K562 (cell line): ENCODE data around the gene GBA2. TPM values are rescaled to one million over a fixed set of nuclear protein-coding genes. Genes with fewer than 3 reads are reported as not detected.

Source experiments
- ATAC-seq: fragments of 200-7000 bp; cut with Tn5 transposase; 3 replicates; pipeline ENCODE4 v1.9.1; 2020; ENCODE audit warnings: moderate library complexity
- BruUV-seq: library from RNA; stranded (reverse); fragments of 400-500 nt; replicated peaks from 2 replicates; lab custom pipeline; 2021; lab: Mats Ljungman, UMichigan
- CTCF ChIA-PET: fragments of 300-600 bp; formaldehyde crosslinking; extraction: SDS; loops from one replicate; lab custom pipeline; 2021; ENCODE audit warnings: low intra/inter-chr PET ratio; lab: Yijun Ruan, JAX
- POLR2A ChIA-PET: fragments of 300-600, 350-650 bp; sonication (Branson Sonifier 250); formaldehyde crosslinking; extraction: SDS; loops from one replicate; lab custom pipeline; 2021; ENCODE audit warnings: antibody characterized with exemption, inconsistent platforms; lab: Yijun Ruan, JAX
- DNase-seq, 4 experiments: peaks; one replicate each; pipeline versions ENCODE4 v3.0.0 to v3.0.0-alpha.2; 2011 to 2018; ENCODE audit warnings: low spot score in 3 of 4, mixed read lengths in 3 of 4; ENCODE audit errors: extremely low read depth in 1 of 4
- FAIRE-seq: peaks from 2 replicates; lab custom pipeline; 2011; peaks lifted over from hg19 to GRCh38; lab: Jason Lieb, UNC
- H2AFZ ChIP-seq: 2 replicates; pipeline ENCODE4 v1.6.0; 2011; ENCODE audit warnings: low read depth, low read length, control low read depth, inconsistent platforms
- H3K27ac ChIP-seq: fragments of 200-600 bp; 3 replicates; pipeline ENCODE4 v1.8.0; 2011; ENCODE audit warnings: low read depth, mild to moderate bottlenecking, control low read depth, inconsistent platforms, low read length, moderate library complexity, mixed read lengths; ENCODE audit errors: extremely low read depth
- H3K27me3 ChIP-seq, 2 experiments: fragments of 300-600 bp in 1 of 2; 2 replicates in 1 of 2; 3 replicates in 1 of 2; pipeline versions ENCODE4 v1.6.0 to v1.8.0; 2011; ENCODE audit warnings: inconsistent platforms in 2 of 2, low read length in 2 of 2, mild to moderate bottlenecking in 1 of 2, mixed read lengths in 1 of 2, moderate library complexity in 1 of 2; ENCODE audit not compliant: control insufficient read depth in 2 of 2, insufficient read depth in 2 of 2
- H3K36me3 ChIP-seq: fragments of 300-600 bp; 3 replicates; pipeline ENCODE4 v1.8.0; 2011; ENCODE audit warnings: mild to moderate bottlenecking, low read length, inconsistent platforms; ENCODE audit not compliant: control insufficient read depth, insufficient read depth
- H3K4me1 ChIP-seq, 2 experiments: fragments of 200-600 bp in 1 of 2; replicated peaks in 1 of 2; 2 replicates in 1 of 2; 3 replicates in 1 of 2; pipeline versions ENCODE4 v1.5.1 to v1.8.0; 2011; ENCODE audit warnings: inconsistent platforms in 2 of 2, low read length in 2 of 2, mild to moderate bottlenecking in 1 of 2, mixed read lengths in 1 of 2, moderate library complexity in 1 of 2; ENCODE audit not compliant: control insufficient read depth in 2 of 2, insufficient read depth in 2 of 2
- H3K4me2 ChIP-seq: 2 replicates; pipeline ENCODE4 v1.6.1; 2011; ENCODE audit warnings: low read length, control low read depth, inconsistent platforms, mixed read lengths; ENCODE audit not compliant: insufficient read depth
- H3K4me3 ChIP-seq: fragments of 200-600 bp; sonication (generic), shearing (Covaris generic); 2 replicates; pipeline ENCODE4 v1.5.1; 2016; ENCODE audit warnings: control low read depth, inconsistent platforms
- H3K79me2 ChIP-seq: fragments of 200-600 bp; 3 replicates; pipeline ENCODE4 v1.8.0; 2011; ENCODE audit warnings: low read length, inconsistent platforms; ENCODE audit not compliant: control insufficient read depth, insufficient read depth
- H3K9ac ChIP-seq, 2 experiments: 2 replicates each; pipeline versions ENCODE4 v1.6.0 to v1.6.1; 2011; ENCODE audit warnings: low read depth in 2 of 2, low read length in 2 of 2, control low read depth in 1 of 2, inconsistent platforms in 1 of 2, mild to moderate bottlenecking in 1 of 2, mixed read lengths in 1 of 2; ENCODE audit not compliant: insufficient read depth in 1 of 2
- H3K9me1 ChIP-seq: one replicate; pipeline ENCODE4 v1.6.0; 2011; ENCODE audit warnings: inconsistent platforms, mild to moderate bottlenecking, low read length, moderate library complexity; ENCODE audit not compliant: control insufficient read depth, insufficient read depth
- H3K9me3 ChIP-seq: replicated peaks from 2 replicates; pipeline ENCODE4 v1.5.1; 2011; ENCODE audit warnings: low read depth, low read length, inconsistent platforms; ENCODE audit not compliant: control insufficient read depth, insufficient read depth
- H4K20me1 ChIP-seq: replicated peaks from 2 replicates; pipeline ENCODE4 v1.6.1; 2011; ENCODE audit warnings: low read length, inconsistent platforms, mixed read lengths; ENCODE audit not compliant: control insufficient read depth, insufficient read depth
- CEBPG ChIP-seq, 3 experiments: fragments of 200-800 bp in 1 of 3; sonication (Bioruptor generic) in 1 of 3; sonication (generic) in 1 of 3; formaldehyde crosslinking in 1 of 3; IDR thresholded peaks in 2 of 3; conservative IDR thresholded peaks in 1 of 3; 2 replicates each; pipeline versions ENCODE4 v1.6.1 to v1.8.0; 2016 to 2022; ENCODE audit warnings: missing compliant biosample characterization in 2 of 3, missing genetic modification characterization in 2 of 3, mild to moderate bottlenecking in 1 of 3, missing genetic modification reagents in 1 of 3
- CREB1 ChIP-seq, 2 experiments: sonication (generic) in 1 of 2; formaldehyde crosslinking in 1 of 2; IDR thresholded peaks; 2 replicates each; pipeline versions ENCODE4 v1.6.1 to v1.8.0; 2012 to 2022; ENCODE audit warnings: inconsistent platforms in 1 of 2, mild to moderate bottlenecking in 1 of 2, missing genetic modification reagents in 1 of 2, moderate library complexity in 1 of 2
- EP300 ChIP-seq: IDR thresholded peaks from 2 replicates; pipeline ENCODE4 v1.6.1; 2012; ENCODE audit warnings: low read length, improper control_type of control experiment
- ETV5 ChIP-seq: sonication (generic); formaldehyde crosslinking; IDR thresholded peaks from 2 replicates; pipeline ENCODE4 v1.4.0; 2020; ENCODE audit warnings: low read depth, mild to moderate bottlenecking, missing genetic modification reagents
- GATA2 ChIP-seq: sonication (generic); formaldehyde crosslinking; IDR thresholded peaks from 2 replicates; pipeline ENCODE4 v1.4.0; 2020; ENCODE audit warnings: mild to moderate bottlenecking, missing genetic modification reagents
- HLTF ChIP-seq: fragments of 450-650 bp; IDR thresholded peaks from 2 replicates; pipeline ENCODE4 v1.6.1; 2016
- NCOR1 ChIP-seq: fragments of 450-650 bp; IDR thresholded peaks from 2 replicates; pipeline ENCODE4 v1.6.1; 2016; ENCODE audit warnings: mild to moderate bottlenecking, moderate library complexity
- SREBF1 ChIP-seq: fragments of 150-350 bp; IDR thresholded peaks from 2 replicates; pipeline ENCODE4 v1.6.1; 2014; ENCODE audit warnings: antibody characterized with exemption, low read depth, low read length, borderline replicate concordance
- TCF3 ChIP-seq: sonication (generic); formaldehyde crosslinking; IDR thresholded peaks from 2 replicates; pipeline ENCODE4 v1.4.0; 2020; ENCODE audit warnings: mild to moderate bottlenecking, missing genetic modification reagents
- TCF7 ChIP-seq: sonication (generic); IDR thresholded peaks from 2 replicates; pipeline ENCODE4 v1.6.1; 2016; ENCODE audit warnings: antibody characterized with exemption, borderline replicate concordance
- XRCC5 ChIP-seq: fragments of 200-400 bp; formaldehyde crosslinking; IDR thresholded peaks from 2 replicates; pipeline ENCODE4 v1.6.1; 2017; ENCODE audit warnings: low read depth, mild to moderate bottlenecking, low read length
- ZC3H11A ChIP-seq: IDR thresholded peaks from 2 replicates; pipeline ENCODE4 v1.6.1; 2012; ENCODE audit warnings: low read depth, low read length, improper control_type of control experiment
- ZNF23 ChIP-seq: fragments of 250-450 bp; sonication (Bioruptor Pico); IDR thresholded peaks from 2 replicates; pipeline ENCODE4 v1.4.0; 2020; ENCODE audit warnings: mild to moderate bottlenecking
- WGBS: fragments of 100-300 bp; shearing (Covaris generic); methylation state at CpG from one replicate; pipeline ENCODE4 v1.1.6; 2016; ENCODE audit warnings: low coverage, mixed read lengths; ENCODE audit not compliant: insufficient coverage; ENCODE audit errors: missing lambda C conversion rate; 5-methylcytosine and 5-hydroxymethylcytosine counted together
- in situ Hi-C: fragments of 300-500 bp; cut with MboI; formaldehyde crosslinking; loops from 4 replicates; pipeline ENCODE4 v1.15.0; 2018; ENCODE audit warnings: inconsistent platforms, mixed read lengths
- intact Hi-C: fragments of 100-400 bp; cut with micrococcal nuclease; formaldehyde crosslinking; loops from 2 replicates; pipeline ENCODE4 v1.14.2; 2022
- polyA plus RNA-seq, 8 experiments: library from polyadenylated mRNA; depleted of rRNA in 4 of 8; stranded (reverse) in 5 of 8; unstranded in 3 of 8; fragments of >200 nt; fragmentation: Nextera tagmentation in 2 of 8; fragmentation: Illumina TruSeq in 1 of 8; extraction: Ambion mirVana in 2 of 8; extraction: Trizol in 1 of 8; gene quantifications; 2 replicates each; pipeline versions ENCODE4 v1.2.1 to v1.2.3, GENCODE V29; 2011 to 2014; ENCODE audit warnings: inconsistent platforms in 1 of 8, missing spikeins in 1 of 8
- total RNA-seq, 7 experiments: library from RNA; depleted of rRNA in 6 of 7; stranded (reverse); fragments of >200 nt in 6 of 7; fragmentation: Illumina TruSeq in 2 of 7; extraction: Trizol in 2 of 7; gene quantifications; 2 replicates each; pipeline versions ENCODE4 v1.2.1 to v1.2.3, GENCODE V29; 2011 to 2021; ENCODE audit warnings: low replicate concordance in 1 of 7
- TF ChIP-seq, protein P1 (sequence below), 2 experiments: fragments of 450-650 bp; IDR thresholded peaks; 2 replicates each; pipeline ENCODE4 v1.6.1; 2016; ENCODE audit warnings: mild to moderate bottlenecking in 2 of 2, borderline replicate concordance in 1 of 2, low read depth in 1 of 2, moderate library complexity in 1 of 2
- TF ChIP-seq, protein P2 (sequence below): fragments of 250-450 bp; sonication (Bioruptor Pico); IDR thresholded peaks from 2 replicates; pipeline ENCODE4 v1.8.0; 2022; ENCODE audit warnings: moderate library complexity, mild to moderate bottlenecking, inconsistent platforms

The GBA2 gene
- total and polyA plus RNA-seq, 9 of the 15 experiments (the other 6 are each of a cell fraction or from before 2014, with no cell fraction given) = 14.1 to 60.4 (median 32.1) TPM

DNA sequence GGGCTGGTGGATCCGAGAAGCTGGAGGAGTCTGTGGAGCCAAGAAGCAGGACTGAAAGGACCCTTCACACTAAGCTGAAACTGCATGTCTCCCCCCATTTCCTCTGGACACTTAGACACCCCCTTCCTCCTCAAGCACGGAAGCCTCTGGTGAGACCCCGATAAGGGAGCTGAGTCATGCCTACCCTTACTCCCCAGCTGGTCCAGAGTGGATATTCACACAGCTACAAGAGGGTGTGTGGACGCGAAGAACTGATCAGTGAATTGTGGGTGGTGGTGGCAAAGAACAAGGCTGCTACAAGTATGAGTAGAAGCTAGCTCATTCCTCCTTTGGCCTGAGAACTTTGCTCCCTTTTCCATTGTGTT, 21.4 kb downstream of the GBA2 start:
- Histone ChIP-seq H3K4me2 (peak overlapping the region; percentile 94), H3K9me3 (no peaks in the 10 kb centered on the region), H3K27ac (peak overlapping the region; percentile 97), H3K9ac (peak overlapping the region; percentile 85 to 87), H4K20me1 (peaks cover 9% of the 10 kb centered on the region; the same call in 1 of the 2 replicates), H3K79me2 (peaks cover 68% of the 10 kb centered on the region), H3K27me3 (no peaks in the 10 kb centered on the region), H2AFZ (no peak overlapping the region), H3K4me3 (peak overlapping the region; percentile 85), H3K4me1 (peaks cover 36 to 37% of the 10 kb centered on the region in 2 experiments), H3K9me1 (peaks cover 8% of the 10 kb centered on the region), H3K36me3 (peaks cover 59% of the 10 kb centered on the region)
- ChIA-PET POLR2A (interaction anchor here (0.7 to 3.0 kb wide), 14 partner anchors 10 to 119 kb away, joined by 3 to 21 read pairs (median 4); partner anchors contain the start of genes GBA2 and RGP1), CTCF (no interaction called here)
- 0% methylated on average over 5 of the region's 5 CpGs for WGBS
- no peak for ATAC-seq
- in situ Hi-C loops (no loop called here), intact Hi-C loops (loop anchor here (2.0 kb wide), 1 partner anchor 31 kb away; no protein-coding TSS in a partner anchor)
- peak; percentile 44 to 82 (median 52) for DNase-seq
- peak; percentile 83 for FAIRE-seq
- BruUV-seq = no TSS peak
- TF ChIP-seq CEBPG (CRISPR knock-in tag; IDR thresholded peaks at IDR 0.05) (no peak), CEBPG (tag; conservative IDR thresholded peaks at IDR 0.05 in 1 of 2, IDR thresholded peaks at IDR 0.05 in 1 of 2) (no peak), NCOR1 (peak; percentile 52), ZC3H11A (no peak), EP300 (peak; percentile 56; the same call in 1 of the 2 replicates), SREBF1 (no peak), TCF7 (no peak), CREB1 (IDR thresholded peaks at IDR 0.05) (no peak), CREB1 (CRISPR knock-in tag; IDR thresholded peaks at IDR 0.05) (no peak), HLTF (no peak), ETV5 (no peak), XRCC5 (no peak), GATA2 (CRISPR knock-in tag) (no peak), TCF3 (CRISPR knock-in tag) (peak; percentile 52; the same call in 1 of the 2 replicates), ZNF23 (CRISPR knock-in tag) (no peak)
- TF ChIP-seq, protein P1, sequence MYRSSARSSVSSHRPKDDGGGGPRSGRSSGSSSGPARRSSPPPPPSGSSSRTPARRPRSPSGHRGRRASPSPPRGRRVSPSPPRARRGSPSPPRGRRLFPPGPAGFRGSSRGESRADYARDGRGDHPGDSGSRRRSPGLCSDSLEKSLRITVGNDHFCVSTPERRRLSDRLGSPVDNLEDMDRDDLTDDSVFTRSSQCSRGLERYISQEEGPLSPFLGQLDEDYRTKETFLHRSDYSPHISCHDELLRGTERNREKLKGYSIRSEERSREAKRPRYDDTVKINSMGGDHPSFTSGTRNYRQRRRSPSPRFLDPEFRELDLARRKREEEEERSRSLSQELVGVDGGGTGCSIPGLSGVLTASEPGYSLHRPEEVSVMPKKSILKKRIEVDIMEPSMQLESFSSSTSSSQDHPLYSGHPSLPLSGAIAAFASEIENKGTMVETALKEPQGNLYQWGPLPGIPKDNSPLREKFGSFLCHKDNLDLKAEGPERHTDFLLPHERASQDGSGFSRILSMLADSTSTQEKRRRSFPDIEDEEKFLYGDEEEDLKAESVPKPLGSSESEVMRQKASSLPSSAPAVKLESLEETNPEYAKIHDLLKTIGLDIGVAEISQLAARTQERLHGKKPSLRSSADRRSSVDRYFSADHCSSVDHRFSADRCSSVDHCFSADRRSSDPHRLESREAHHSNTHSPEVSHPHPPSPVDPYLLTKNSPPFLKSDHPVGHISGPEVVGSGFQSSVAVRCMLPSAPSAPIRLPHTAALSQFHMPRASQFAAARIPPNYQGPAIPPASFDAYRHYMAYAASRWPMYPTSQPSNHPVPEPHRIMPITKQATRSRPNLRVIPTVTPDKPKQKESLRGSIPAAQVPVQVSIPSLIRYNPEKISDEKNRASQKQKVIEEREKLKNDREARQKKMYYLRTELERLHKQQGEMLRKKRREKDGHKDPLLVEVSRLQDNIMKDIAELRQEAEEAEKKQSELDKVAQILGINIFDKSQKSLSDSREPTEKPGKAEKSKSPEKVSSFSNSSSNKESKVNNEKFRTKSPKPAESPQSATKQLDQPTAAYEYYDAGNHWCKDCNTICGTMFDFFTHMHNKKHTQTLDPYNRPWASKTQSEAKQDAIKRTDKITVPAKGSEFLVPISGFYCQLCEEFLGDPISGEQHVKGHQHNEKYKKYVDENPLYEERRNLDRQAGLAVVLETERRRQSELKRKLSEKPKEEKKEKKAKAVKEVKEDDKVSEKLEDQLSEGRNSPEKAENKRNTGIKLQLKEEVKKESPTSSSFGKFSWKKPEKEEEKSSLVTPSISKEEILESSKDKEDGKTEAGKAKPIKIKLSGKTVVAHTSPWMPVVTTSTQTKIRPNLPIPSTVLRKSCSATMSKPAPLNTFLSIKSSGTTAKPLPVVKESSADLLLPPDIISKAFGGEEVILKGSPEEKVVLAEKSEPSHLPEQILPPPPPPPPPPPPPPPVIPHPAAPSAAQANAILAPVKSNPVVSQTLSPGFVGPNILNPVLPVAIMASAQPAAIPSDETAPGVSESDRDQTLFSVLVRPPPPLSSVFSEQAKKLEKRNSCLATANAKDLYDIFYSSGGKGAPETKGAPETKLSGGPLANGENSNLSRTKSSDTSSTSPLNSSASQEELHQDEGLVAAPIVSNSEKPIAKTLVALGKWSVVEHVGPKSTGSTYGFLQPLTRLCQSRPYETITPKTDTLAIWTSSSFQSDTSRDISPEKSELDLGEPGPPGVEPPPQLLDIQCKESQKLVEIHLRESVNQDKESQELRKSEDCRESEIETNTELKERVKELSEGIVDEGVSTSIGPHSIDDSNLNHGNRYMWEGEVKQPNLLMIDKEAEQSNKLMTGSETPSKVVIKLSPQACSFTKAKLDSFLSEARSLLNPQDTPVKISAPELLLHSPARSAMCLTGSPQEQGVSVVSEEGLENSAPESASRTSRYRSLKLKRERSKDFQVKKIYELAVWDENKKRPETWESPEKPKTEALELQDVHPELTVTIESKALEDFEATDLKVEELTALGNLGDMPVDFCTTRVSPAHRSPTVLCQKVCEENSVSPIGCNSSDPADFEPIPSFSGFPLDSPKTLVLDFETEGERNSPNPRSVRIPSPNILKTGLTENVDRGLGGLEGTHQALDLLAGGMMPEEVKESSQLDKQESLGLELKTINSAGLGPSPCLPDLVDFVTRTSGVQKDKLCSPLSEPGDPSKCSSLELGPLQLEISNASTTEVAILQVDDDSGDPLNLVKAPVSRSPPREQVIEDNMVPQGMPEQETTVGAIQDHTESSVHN (IDR thresholded peaks at IDR 0.05; ENCODE audit: borderline replicate concordance in 1 of 2, low read depth in 1 of 2) = no peak
- TF ChIP-seq, protein P2, sequence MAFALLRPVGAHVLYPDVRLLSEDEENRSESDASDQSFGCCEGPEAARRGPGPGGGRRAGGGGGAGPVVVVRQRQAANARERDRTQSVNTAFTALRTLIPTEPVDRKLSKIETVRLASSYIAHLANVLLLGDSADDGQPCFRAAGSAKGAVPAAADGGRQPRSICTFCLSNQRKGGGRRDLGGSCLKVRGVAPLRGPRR (CRISPR knock-in tag) = no peak
